ENCODE measurements around the gene TNNC2. TPM values are rescaled to one million over a fixed set of nuclear protein-coding genes. Genes with fewer than 3 reads are reported as not detected.

The TNNC2 gene
- total RNA-seq, 1 donor from 2014 or later = 0.61 TPM

GRCh38 chr20:45816951-45817350 lies 10.2 kb downstream of the TNNC2 start:
- Histone ChIP-seq H3K4me1 (peaks cover 11% of the 10 kb centered on the region), H3K9me3 (no peaks in the 10 kb centered on the region), H3K4me3 (no peak overlapping the region), H3K27me3 (peaks cover 9% of the 10 kb centered on the region), H3K36me3 (no peaks in the 10 kb centered on the region), H3K27ac (no peak overlapping the region)
- TF ChIP-seq CTCF (IDR thresholded peaks at IDR 0.05) = no peak
- ATAC-seq (no peak), DNase-seq (no peak)
- intact Hi-C loops (cut with DNase I) = no loop called here

GRCh38 chr20:45814314-45814713 lies 12.8 kb downstream of the TNNC2 start:
- no peak for TF ChIP-seq CTCF (IDR thresholded peaks at IDR 0.05)
- ATAC-seq = no peak
- intact Hi-C loops (cut with DNase I) = no loop called here

GRCh38 chr20:45813489-45813888 lies 13.6 kb downstream of the TNNC2 start:
- Histone ChIP-seq H3K27me3 (no peaks in the 10 kb centered on the region), H3K36me3 (peaks cover 32% of the 10 kb centered on the region), H3K27ac (no peak overlapping the region), H3K4me1 (peaks cover 11% of the 10 kb centered on the region), H3K9me3 (no peaks in the 10 kb centered on the region), H3K4me3 (no peak overlapping the region)
- DNase-seq = no peak
- intact Hi-C loops (cut with DNase I) = no loop called here
- no peak for TF ChIP-seq CTCF (IDR thresholded peaks at IDR 0.05)
- no peak for ATAC-seq

More at GRCh38 chr20:45814314-45814713, 12.8 kb downstream of the TNNC2 start:
- DNase-seq = no peak
- H3K9me3 ChIP-seq = no peaks in the 10 kb centered on the region
- H3K36me3 ChIP-seq = peaks cover 24% of the 10 kb centered on the region
- H3K4me3 ChIP-seq = no peak overlapping the region
- H3K4me1 ChIP-seq = peaks cover 11% of the 10 kb centered on the region
- H3K27me3 ChIP-seq = no peaks in the 10 kb centered on the region
- H3K27ac ChIP-seq = no peak overlapping the region

- Histone ChIP-seq H3K4me3 (peak overlapping the region; percentile 53), H3K9me3 (no peaks in the 10 kb centered on the region), H3K4me1 (peaks cover 7% of the 10 kb centered on the region), H3K36me3 (peaks cover 37% of the 10 kb centered on the region), H3K27me3 (no peaks in the 10 kb centered on the region), H3K27ac (no peak overlapping the region)
- TF ChIP-seq CTCF (IDR thresholded peaks at IDR 0.05) = no peak
- intact Hi-C loops (cut with DNase I) = no loop called here
- ATAC-seq (no peak), DNase-seq (no peak)
Measured at GRCh38 chr20:45813006-45813340, 14.1 kb downstream of the TNNC2 start.

GRCh38 chr20:45812157-45813005 lies 14.7 kb downstream of the TNNC2 start, which contains the start of gene UBE2C:
Gene UBE2C, plus strand, starts transcription at chr20:45812644. Its CDS starts 52 bp downstream, at chr20:45812696.
- peak; percentile 99 for ATAC-seq
- Histone ChIP-seq H3K4me1 (peaks cover 7% of the 10 kb centered on the region), H3K27me3 (no peaks in the 10 kb centered on the region), H3K9me3 (no peaks in the 10 kb centered on the region), H3K4me3 (peak within 1 kb of the TSS; percentile 53), H3K36me3 (peaks cover 43% of the 10 kb centered on the region), H3K27ac (no peak within 1 kb of the TSS)
- intact Hi-C loops (cut with DNase I) = no loop called here
- peak; percentile 95 for DNase-seq
- no peak for TF ChIP-seq CTCF (IDR thresholded peaks at IDR 0.05)

Measured in upper lobe of right lung (tissue), 1 donor.